Panc1 (cell line): ENCODE data around the gene ZNF608. TPM values are rescaled to one million over a fixed set of nuclear protein-coding genes. Genes with fewer than 3 reads are reported as not detected.
A peak's percentile ranks its signal among the peaks of the same experiment; 100 is the strongest.

ENCODE experiments used
- ATAC-seq: fragments of 200-7000 bp; cut with Tn5 transposase; 2 replicates; pipeline ENCODE4 v1.9.1; 2020; ENCODE audit warnings: mild to moderate bottlenecking, moderate library complexity
- BruUV-seq: library from RNA; stranded (reverse); fragments of 400-500 nt; replicated peaks from 2 replicates; lab custom pipeline; 2021; lab: Mats Ljungman, UMichigan
- CTCF ChIA-PET: fragments of 300-600 bp; sonication (Branson Sonifier 250); formaldehyde crosslinking; loops from one replicate; lab custom pipeline; 2022; ENCODE audit warnings: antibody characterized with exemption; lab: Charles Lee
- POLR2A ChIA-PET: fragments of 300-600 bp; sonication (Branson Sonifier 250); formaldehyde crosslinking; loops from one replicate; lab custom pipeline; 2022; ENCODE audit warnings: antibody characterized with exemption; lab: Charles Lee
- DNase-seq: peaks from one replicate; pipeline ENCODE4 v3.0.0-alpha.2; 2010; ENCODE audit warnings: low read depth, low spot score
- H3K27ac ChIP-seq: 2 replicates; pipeline ENCODE4 v1.5.1; 2011; ENCODE audit warnings: mild to moderate bottlenecking, low read length, inconsistent platforms
- H3K27me3 ChIP-seq: fragments of 200-500 bp; sonication (Bioruptor generic); 2 replicates; pipeline ENCODE4 v1.6.0; 2014; ENCODE audit warnings: low read length, inconsistent platforms; ENCODE audit not compliant: control insufficient read depth, insufficient read depth
- H3K36me3 ChIP-seq: fragments of 200-500 bp; sonication (Bioruptor generic); 2 replicates; pipeline ENCODE4 v1.5.1; 2014; ENCODE audit warnings: inconsistent platforms, mild to moderate bottlenecking, low read length, moderate library complexity; ENCODE audit not compliant: control insufficient read depth, insufficient read depth
- H3K4me1 ChIP-seq: 2 replicates; pipeline ENCODE4 v1.5.1; 2011; ENCODE audit warnings: inconsistent platforms, mild to moderate bottlenecking, low read length, moderate library complexity; ENCODE audit not compliant: control insufficient read depth, insufficient read depth
- H3K4me3 ChIP-seq, 2 experiments: 2 replicates each; pipeline ENCODE4 v1.5.1; 2011 to 2012; ENCODE audit warnings: low read depth in 2 of 2, low read length in 2 of 2, mild to moderate bottlenecking in 2 of 2, inconsistent platforms in 1 of 2, moderate library complexity in 1 of 2
- H3K9me3 ChIP-seq: fragments of 200-500 bp; sonication (Bioruptor generic); 2 replicates; pipeline ENCODE4 v1.5.1; 2014; ENCODE audit warnings: low read depth, mild to moderate bottlenecking, inconsistent platforms, low read length, moderate library complexity; ENCODE audit not compliant: control insufficient read depth, insufficient read depth
- POLR2AphosphoS5 ChIP-seq: IDR thresholded peaks from 2 replicates; pipeline ENCODE4 v1.6.1; 2012; ENCODE audit warnings: mild to moderate bottlenecking, low read depth, low read length, moderate library complexity
- REST ChIP-seq, 2 experiments: IDR thresholded peaks; 2 replicates each; pipeline ENCODE4 v1.6.1; 2011 to 2012; ENCODE audit warnings: low read depth in 2 of 2, control low read depth in 1 of 2, low read length in 1 of 2, mild to moderate bottlenecking in 1 of 2, moderate library complexity in 1 of 2; ENCODE audit not compliant: insufficient read depth in 1 of 2
- SIN3A ChIP-seq: IDR thresholded peaks from 2 replicates; pipeline ENCODE4 v1.6.1; 2012; ENCODE audit warnings: low read depth, mild to moderate bottlenecking, low read length, moderate library complexity, borderline replicate concordance; ENCODE audit not compliant: insufficient read depth
- TCF7L2 ChIP-seq: IDR thresholded peaks from 2 replicates; pipeline ENCODE4 v1.6.1; 2011; ENCODE audit warnings: mild to moderate bottlenecking, low read depth, low read length, inconsistent platforms
- in situ Hi-C: cut with HindIII; loops from 2 replicates; pipeline ENCODE4 v1.10.0; 2016; ENCODE audit warnings: low sequenced_read_pairs, low pct_unique_long_range_greater_than_20kb
- intact Hi-C: fragments of 100-400 bp; cut with micrococcal nuclease; formaldehyde crosslinking; loops from one replicate; pipeline ENCODE4 v1.10.0; 2022; ENCODE audit not compliant: unreplicated experiment
- total RNA-seq: library from RNA; stranded (reverse); gene quantifications from one replicate; pipeline ENCODE4 v1.2.1, GENCODE V29; 2021; ENCODE audit not compliant: unreplicated experiment
- TF ChIP-seq, protein P1 (sequence below): fragments of 450-650 bp; IDR thresholded peaks from 2 replicates; pipeline ENCODE4 v1.5.1; 2017; ENCODE audit warnings: mild to moderate bottlenecking

Gene ZNF608
- total RNA-seq, 1 experiment from 2014 or later = 37.5 TPM

- CTCF ChIA-PET = no interaction called here
- H3K36me3 ChIP-seq = no peaks in the 10 kb centered on the region
- TF ChIP-seq TCF7L2 (no peak), REST (IDR thresholded peaks at IDR 0.05; ENCODE audit: insufficient read depth in 1 of 2, low read depth in 2 of 2, low read length in 1 of 2) (no peak), POLR2AphosphoS5 (no peak), SIN3A (no peak)
- TF ChIP-seq, protein P1, sequence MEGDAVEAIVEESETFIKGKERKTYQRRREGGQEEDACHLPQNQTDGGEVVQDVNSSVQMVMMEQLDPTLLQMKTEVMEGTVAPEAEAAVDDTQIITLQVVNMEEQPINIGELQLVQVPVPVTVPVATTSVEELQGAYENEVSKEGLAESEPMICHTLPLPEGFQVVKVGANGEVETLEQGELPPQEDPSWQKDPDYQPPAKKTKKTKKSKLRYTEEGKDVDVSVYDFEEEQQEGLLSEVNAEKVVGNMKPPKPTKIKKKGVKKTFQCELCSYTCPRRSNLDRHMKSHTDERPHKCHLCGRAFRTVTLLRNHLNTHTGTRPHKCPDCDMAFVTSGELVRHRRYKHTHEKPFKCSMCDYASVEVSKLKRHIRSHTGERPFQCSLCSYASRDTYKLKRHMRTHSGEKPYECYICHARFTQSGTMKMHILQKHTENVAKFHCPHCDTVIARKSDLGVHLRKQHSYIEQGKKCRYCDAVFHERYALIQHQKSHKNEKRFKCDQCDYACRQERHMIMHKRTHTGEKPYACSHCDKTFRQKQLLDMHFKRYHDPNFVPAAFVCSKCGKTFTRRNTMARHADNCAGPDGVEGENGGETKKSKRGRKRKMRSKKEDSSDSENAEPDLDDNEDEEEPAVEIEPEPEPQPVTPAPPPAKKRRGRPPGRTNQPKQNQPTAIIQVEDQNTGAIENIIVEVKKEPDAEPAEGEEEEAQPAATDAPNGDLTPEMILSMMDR = no peak
- intact Hi-C loops (no loop called here), in situ Hi-C loops (no loop called here)
- no peaks in the 10 kb centered on the region for H3K9me3 ChIP-seq
- H3K4me3 ChIP-seq = peak overlapping the region; percentile 25 to 32
- DNase-seq (no peak), ATAC-seq (no peak)
- H3K27ac ChIP-seq = peak overlapping the region; percentile 100
- peaks cover 93% of the 10 kb centered on the region for H3K4me1 ChIP-seq
- POLR2A ChIA-PET = no interaction called here
- H3K27me3 ChIP-seq = no peaks in the 10 kb centered on the region
- BruUV-seq = no TSS peak
These were observed 11.8 kb downstream of the ZNF608 start for GRCh38 chr5:124734574-124735168.

DNA sequence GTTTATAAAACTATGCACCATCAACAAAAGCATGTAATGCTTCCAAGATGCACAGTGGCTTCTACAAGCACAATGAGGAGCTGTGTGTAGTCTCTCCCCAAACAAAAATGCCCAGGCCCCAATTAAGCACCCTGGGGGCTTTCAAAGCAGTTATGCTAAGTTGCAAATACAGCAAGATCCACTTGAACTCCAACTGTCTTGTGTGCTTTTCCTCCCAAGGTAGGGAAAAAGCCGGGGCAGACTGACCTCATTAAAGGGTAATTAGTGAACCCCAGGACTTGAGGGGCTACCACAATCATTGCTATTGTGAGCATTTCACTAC is 13.1 kb downstream of the ZNF608 start:
- intact Hi-C loops (no loop called here), in situ Hi-C loops (no loop called here)
- Histone ChIP-seq H3K36me3 (no peaks in the 10 kb centered on the region), H3K4me3 (no peak overlapping the region), H3K9me3 (no peaks in the 10 kb centered on the region), H3K27ac (peak overlapping the region; percentile 100), H3K4me1 (peaks cover 88% of the 10 kb centered on the region), H3K27me3 (no peaks in the 10 kb centered on the region)
- ChIA-PET CTCF (interaction anchor here (0.7 kb wide), 1 partner anchor 15 kb away, joined by 3 read pairs; no protein-coding TSS in a partner anchor), POLR2A (interaction anchor here (1.1 kb wide), 1 partner anchor 12 kb away, joined by 5 read pairs; no protein-coding TSS in a partner anchor)
- ATAC-seq (no peak), DNase-seq (no peak)
- no TSS peak for BruUV-seq
- TF ChIP-seq SIN3A (no peak), TCF7L2 (no peak), REST (IDR thresholded peaks at IDR 0.05; ENCODE audit: insufficient read depth in 1 of 2, low read depth in 2 of 2, low read length in 1 of 2) (no peak), POLR2AphosphoS5 (no peak)
- TF ChIP-seq, protein P1 = no peak
